ENCODE data around the gene MAN1C1. TPM values are rescaled to one million over a fixed set of nuclear protein-coding genes. Genes with fewer than 3 reads are reported as not detected.

The MAN1C1 gene
- polyA plus RNA-seq, 1 of the 3 experiments (the other 2 are of a cell fraction): 0.20 TPM

GRCh38 chr1:25750923-25751605, 134.5 kb downstream of the MAN1C1 start:
- ChIA-PET CTCF (interaction anchor here (1.1 to 1.5 kb wide), 3 partner anchors 23 to 142 kb away, joined by 3 read pairs; no protein-coding TSS in a partner anchor), POLR2A (no interaction called here)
- Histone ChIP-seq H3K4me3 (ENCODE audit: low read depth in 2 of 2, low read length in 1 of 2) (no peak overlapping the region), H2AFZ (ENCODE audit: low read depth) (no peak overlapping the region), H3K79me2 (ENCODE audit: insufficient read depth) (no peaks in the 10 kb centered on the region), H3K9me3 (no peaks in the 10 kb centered on the region), H4K20me1 (ENCODE audit: insufficient read depth) (no peaks in the 10 kb centered on the region), H3K9me2 (no peaks in the 10 kb centered on the region), H3F3A (replicated peaks; ENCODE audit: insufficient read depth) (no peaks in the 10 kb centered on the region), H3K27me3 (ENCODE audit: insufficient read depth) (peaks cover 10% of the 10 kb centered on the region; the same call in 1 of the 2 replicates), H3K27ac (ENCODE audit: low read depth in 2 of 2, low read length in 1 of 2) (no peak overlapping the region), H3K4me1 (ENCODE audit: control insufficient read depth in 1 of 2, insufficient read depth in 2 of 2, low read depth in 1 of 2, low read length in 1 of 2) (peaks cover 0 to 21% of the 10 kb centered on the region in 2 experiments; a peak in 1 of 4 replicates), H3K4me2 (no peak overlapping the region), H3K36me3 (replicated peaks in 1 of 2; ENCODE audit: control insufficient read depth in 1 of 2, insufficient read depth in 2 of 2, low read length in 1 of 2) (no peaks in the 10 kb centered on the region), H3K9ac (no peak overlapping the region)
- WGBS (ENCODE audit: low lambda C conversion rate): 42% methylated on average over 6 of the region's 6 CpGs
- TF ChIP-seq NRF1 (IDR thresholded peaks at IDR 0.05; ENCODE audit: low read depth, low read length) (no peak), SMC3 (IDR thresholded peaks at IDR 0.05; ENCODE audit: low read depth, low read length) (no peak), JUND (IDR thresholded peaks at IDR 0.05) (no peak), CTCF (IDR thresholded peaks at IDR 0.05) (no peak), TAF1 (IDR thresholded peaks at IDR 0.05; ENCODE audit: borderline replicate concordance, low read depth, low read length) (no peak), GABPA (IDR thresholded peaks at IDR 0.05; ENCODE audit: low read depth) (no peak), FOXM1 (IDR thresholded peaks at IDR 0.05; ENCODE audit: low read depth) (no peak), GATA2 (CRISPR knock-in tag; IDR thresholded peaks at IDR 0.05) (no peak), POLR2AphosphoS5 (IDR thresholded peaks at IDR 0.05; ENCODE audit: low read depth, low read length) (no peak), EZH2phosphoT487 (IDR thresholded peaks at IDR 0.05; ENCODE audit: borderline replicate concordance, low read depth) (no peak), MXI1 (IDR thresholded peaks at IDR 0.05; ENCODE audit: low read depth, low read length) (no peak), ELF1 (IDR thresholded peaks at IDR 0.05) (no peak), SIN3A (IDR thresholded peaks at IDR 0.05; ENCODE audit: borderline replicate concordance, low read depth, low read length) (no peak), MAX (IDR thresholded peaks at IDR 0.05; ENCODE audit: low read depth) (no peak), RFX5 (IDR thresholded peaks at IDR 0.05; ENCODE audit: low read length) (no peak)
- TF ChIP-seq, protein P1, sequence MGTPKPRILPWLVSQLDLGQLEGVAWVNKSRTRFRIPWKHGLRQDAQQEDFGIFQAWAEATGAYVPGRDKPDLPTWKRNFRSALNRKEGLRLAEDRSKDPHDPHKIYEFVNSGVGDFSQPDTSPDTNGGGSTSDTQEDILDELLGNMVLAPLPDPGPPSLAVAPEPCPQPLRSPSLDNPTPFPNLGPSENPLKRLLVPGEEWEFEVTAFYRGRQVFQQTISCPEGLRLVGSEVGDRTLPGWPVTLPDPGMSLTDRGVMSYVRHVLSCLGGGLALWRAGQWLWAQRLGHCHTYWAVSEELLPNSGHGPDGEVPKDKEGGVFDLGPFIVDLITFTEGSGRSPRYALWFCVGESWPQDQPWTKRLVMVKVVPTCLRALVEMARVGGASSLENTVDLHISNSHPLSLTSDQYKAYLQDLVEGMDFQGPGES (IDR thresholded peaks at IDR 0.05; ENCODE audit: low read depth, low read length): no peak
- TF ChIP-seq, protein P2, sequence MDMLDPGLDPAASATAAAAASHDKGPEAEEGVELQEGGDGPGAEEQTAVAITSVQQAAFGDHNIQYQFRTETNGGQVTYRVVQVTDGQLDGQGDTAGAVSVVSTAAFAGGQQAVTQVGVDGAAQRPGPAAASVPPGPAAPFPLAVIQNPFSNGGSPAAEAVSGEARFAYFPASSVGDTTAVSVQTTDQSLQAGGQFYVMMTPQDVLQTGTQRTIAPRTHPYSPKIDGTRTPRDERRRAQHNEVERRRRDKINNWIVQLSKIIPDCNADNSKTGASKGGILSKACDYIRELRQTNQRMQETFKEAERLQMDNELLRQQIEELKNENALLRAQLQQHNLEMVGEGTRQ (IDR thresholded peaks at IDR 0.05; ENCODE audit: borderline replicate concordance, low read depth, low read length): no peak
- TF ChIP-seq, protein P3, sequence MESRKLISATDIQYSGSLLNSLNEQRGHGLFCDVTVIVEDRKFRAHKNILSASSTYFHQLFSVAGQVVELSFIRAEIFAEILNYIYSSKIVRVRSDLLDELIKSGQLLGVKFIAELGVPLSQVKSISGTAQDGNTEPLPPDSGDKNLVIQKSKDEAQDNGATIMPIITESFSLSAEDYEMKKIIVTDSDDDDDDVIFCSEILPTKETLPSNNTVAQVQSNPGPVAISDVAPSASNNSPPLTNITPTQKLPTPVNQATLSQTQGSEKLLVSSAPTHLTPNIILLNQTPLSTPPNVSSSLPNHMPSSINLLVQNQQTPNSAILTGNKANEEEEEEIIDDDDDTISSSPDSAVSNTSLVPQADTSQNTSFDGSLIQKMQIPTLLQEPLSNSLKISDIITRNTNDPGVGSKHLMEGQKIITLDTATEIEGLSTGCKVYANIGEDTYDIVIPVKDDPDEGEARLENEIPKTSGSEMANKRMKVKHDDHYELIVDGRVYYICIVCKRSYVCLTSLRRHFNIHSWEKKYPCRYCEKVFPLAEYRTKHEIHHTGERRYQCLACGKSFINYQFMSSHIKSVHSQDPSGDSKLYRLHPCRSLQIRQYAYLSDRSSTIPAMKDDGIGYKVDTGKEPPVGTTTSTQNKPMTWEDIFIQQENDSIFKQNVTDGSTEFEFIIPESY (IDR thresholded peaks at IDR 0.05; ENCODE audit: borderline replicate concordance, low read depth): no peak
- TF ChIP-seq, protein P4, sequence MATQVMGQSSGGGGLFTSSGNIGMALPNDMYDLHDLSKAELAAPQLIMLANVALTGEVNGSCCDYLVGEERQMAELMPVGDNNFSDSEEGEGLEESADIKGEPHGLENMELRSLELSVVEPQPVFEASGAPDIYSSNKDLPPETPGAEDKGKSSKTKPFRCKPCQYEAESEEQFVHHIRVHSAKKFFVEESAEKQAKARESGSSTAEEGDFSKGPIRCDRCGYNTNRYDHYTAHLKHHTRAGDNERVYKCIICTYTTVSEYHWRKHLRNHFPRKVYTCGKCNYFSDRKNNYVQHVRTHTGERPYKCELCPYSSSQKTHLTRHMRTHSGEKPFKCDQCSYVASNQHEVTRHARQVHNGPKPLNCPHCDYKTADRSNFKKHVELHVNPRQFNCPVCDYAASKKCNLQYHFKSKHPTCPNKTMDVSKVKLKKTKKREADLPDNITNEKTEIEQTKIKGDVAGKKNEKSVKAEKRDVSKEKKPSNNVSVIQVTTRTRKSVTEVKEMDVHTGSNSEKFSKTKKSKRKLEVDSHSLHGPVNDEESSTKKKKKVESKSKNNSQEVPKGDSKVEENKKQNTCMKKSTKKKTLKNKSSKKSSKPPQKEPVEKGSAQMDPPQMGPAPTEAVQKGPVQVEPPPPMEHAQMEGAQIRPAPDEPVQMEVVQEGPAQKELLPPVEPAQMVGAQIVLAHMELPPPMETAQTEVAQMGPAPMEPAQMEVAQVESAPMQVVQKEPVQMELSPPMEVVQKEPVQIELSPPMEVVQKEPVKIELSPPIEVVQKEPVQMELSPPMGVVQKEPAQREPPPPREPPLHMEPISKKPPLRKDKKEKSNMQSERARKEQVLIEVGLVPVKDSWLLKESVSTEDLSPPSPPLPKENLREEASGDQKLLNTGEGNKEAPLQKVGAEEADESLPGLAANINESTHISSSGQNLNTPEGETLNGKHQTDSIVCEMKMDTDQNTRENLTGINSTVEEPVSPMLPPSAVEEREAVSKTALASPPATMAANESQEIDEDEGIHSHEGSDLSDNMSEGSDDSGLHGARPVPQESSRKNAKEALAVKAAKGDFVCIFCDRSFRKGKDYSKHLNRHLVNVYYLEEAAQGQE (IDR thresholded peaks at IDR 0.05; ENCODE audit: low read depth, low read length): no peak
- DNase-seq: no peak
